Panc1 (cell line): ENCODE measurements around the gene FHIT. TPM values are rescaled to one million over a fixed set of nuclear protein-coding genes. Genes with fewer than 3 reads are reported as not detected.

ENCODE experiments used
- ATAC-seq: fragments of 200-7000 bp; cut with Tn5 transposase; 2 replicates; pipeline ENCODE4 v1.9.1; 2020; ENCODE audit warnings: mild to moderate bottlenecking, moderate library complexity
- BruUV-seq: library from RNA; stranded (reverse); fragments of 400-500 nt; replicated peaks from 2 replicates; lab custom pipeline; 2021; lab: Mats Ljungman, UMichigan
- CTCF ChIA-PET: fragments of 300-600 bp; sonication (Branson Sonifier 250); formaldehyde crosslinking; loops from one replicate; lab custom pipeline; 2022; ENCODE audit warnings: antibody characterized with exemption; lab: Charles Lee
- POLR2A ChIA-PET: fragments of 300-600 bp; sonication (Branson Sonifier 250); formaldehyde crosslinking; loops from one replicate; lab custom pipeline; 2022; ENCODE audit warnings: antibody characterized with exemption; lab: Charles Lee
- DNase-seq: peaks from one replicate; pipeline ENCODE4 v3.0.0-alpha.2; 2010; ENCODE audit warnings: low read depth, low spot score
- H3K27ac ChIP-seq: 2 replicates; pipeline ENCODE4 v1.5.1; 2011; ENCODE audit warnings: mild to moderate bottlenecking, low read length, inconsistent platforms
- H3K27me3 ChIP-seq: fragments of 200-500 bp; sonication (Bioruptor generic); 2 replicates; pipeline ENCODE4 v1.6.0; 2014; ENCODE audit warnings: low read length, inconsistent platforms; ENCODE audit not compliant: control insufficient read depth, insufficient read depth
- H3K36me3 ChIP-seq: fragments of 200-500 bp; sonication (Bioruptor generic); 2 replicates; pipeline ENCODE4 v1.5.1; 2014; ENCODE audit warnings: inconsistent platforms, mild to moderate bottlenecking, low read length, moderate library complexity; ENCODE audit not compliant: control insufficient read depth, insufficient read depth
- H3K4me1 ChIP-seq: 2 replicates; pipeline ENCODE4 v1.5.1; 2011; ENCODE audit warnings: inconsistent platforms, mild to moderate bottlenecking, low read length, moderate library complexity; ENCODE audit not compliant: control insufficient read depth, insufficient read depth
- H3K4me3 ChIP-seq, 2 experiments: 2 replicates each; pipeline ENCODE4 v1.5.1; 2011 to 2012; ENCODE audit warnings: low read depth in 2 of 2, low read length in 2 of 2, mild to moderate bottlenecking in 2 of 2, inconsistent platforms in 1 of 2, moderate library complexity in 1 of 2
- H3K9me3 ChIP-seq: fragments of 200-500 bp; sonication (Bioruptor generic); 2 replicates; pipeline ENCODE4 v1.5.1; 2014; ENCODE audit warnings: low read depth, mild to moderate bottlenecking, inconsistent platforms, low read length, moderate library complexity; ENCODE audit not compliant: control insufficient read depth, insufficient read depth
- POLR2AphosphoS5 ChIP-seq: IDR thresholded peaks from 2 replicates; pipeline ENCODE4 v1.6.1; 2012; ENCODE audit warnings: mild to moderate bottlenecking, low read depth, low read length, moderate library complexity
- SIN3A ChIP-seq: IDR thresholded peaks from 2 replicates; pipeline ENCODE4 v1.6.1; 2012; ENCODE audit warnings: low read depth, mild to moderate bottlenecking, low read length, moderate library complexity, borderline replicate concordance; ENCODE audit not compliant: insufficient read depth
- TCF7L2 ChIP-seq: IDR thresholded peaks from 2 replicates; pipeline ENCODE4 v1.6.1; 2011; ENCODE audit warnings: mild to moderate bottlenecking, low read depth, low read length, inconsistent platforms
- in situ Hi-C: cut with HindIII; loops from 2 replicates; pipeline ENCODE4 v1.10.0; 2016; ENCODE audit warnings: low sequenced_read_pairs, low pct_unique_long_range_greater_than_20kb
- intact Hi-C: fragments of 100-400 bp; cut with micrococcal nuclease; formaldehyde crosslinking; loops from one replicate; pipeline ENCODE4 v1.10.0; 2022; ENCODE audit not compliant: unreplicated experiment
- total RNA-seq: library from RNA; stranded (reverse); gene quantifications from one replicate; pipeline ENCODE4 v1.2.1, GENCODE V29; 2021; ENCODE audit not compliant: unreplicated experiment
- TF ChIP-seq, protein P1 (sequence below), 2 experiments: IDR thresholded peaks; 2 replicates each; pipeline ENCODE4 v1.6.1; 2011 to 2012; ENCODE audit warnings: low read depth in 2 of 2, control low read depth in 1 of 2, low read length in 1 of 2, mild to moderate bottlenecking in 1 of 2, moderate library complexity in 1 of 2; ENCODE audit not compliant: insufficient read depth in 1 of 2
- TF ChIP-seq, protein P2 (sequence below): fragments of 450-650 bp; IDR thresholded peaks from 2 replicates; pipeline ENCODE4 v1.5.1; 2017; ENCODE audit warnings: mild to moderate bottlenecking

FHIT gene
- total RNA-seq, 1 experiment from 2014 or later = 2.2 TPM

DNA sequence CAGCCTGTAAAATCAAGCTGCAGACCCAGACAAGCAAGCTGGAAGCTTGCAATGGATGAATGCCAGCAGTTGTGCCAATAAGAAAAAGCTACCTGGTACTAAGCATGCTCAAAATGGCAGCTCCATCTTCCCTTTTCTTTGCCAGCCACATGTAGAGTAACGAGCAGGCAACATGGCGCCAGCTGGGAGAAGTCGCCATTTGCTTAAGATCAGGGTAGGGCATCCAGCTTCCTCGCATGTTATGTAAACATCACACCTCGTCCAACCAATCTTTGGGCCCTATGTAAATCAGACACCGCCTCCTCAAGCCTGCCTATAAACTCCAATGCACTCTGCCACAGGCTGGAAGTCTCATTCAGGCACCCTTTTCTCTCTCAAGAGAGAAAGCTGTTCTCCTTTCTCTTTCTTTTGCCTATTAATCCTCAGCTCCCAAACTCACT lies 973.9 kb downstream of the FHIT start:
- ATAC-seq = no peak

DNA sequence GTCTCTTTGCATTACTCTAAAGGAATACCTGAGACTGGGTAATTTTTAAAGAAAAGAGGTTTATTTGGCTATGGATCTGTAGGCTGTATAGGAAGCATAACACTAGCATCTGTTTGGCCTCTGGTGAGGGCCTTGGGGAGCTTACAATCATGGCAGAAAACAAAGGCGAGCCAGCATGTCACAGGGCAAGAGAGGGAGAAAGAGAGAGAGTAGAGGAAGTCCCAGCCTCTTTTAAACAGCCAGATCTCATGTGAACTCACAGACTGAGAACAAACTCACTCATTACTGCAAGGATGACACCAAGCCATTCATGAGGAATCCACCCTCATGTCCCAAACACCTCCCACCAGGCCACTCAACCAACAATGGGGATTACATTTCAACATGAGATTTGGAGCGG lies 974.6 kb downstream of the FHIT start:
- no TSS peak for BruUV-seq
- Histone ChIP-seq H3K4me3 (no peak overlapping the region), H3K9me3 (no peaks in the 10 kb centered on the region), H3K27me3 (no peaks in the 10 kb centered on the region), H3K27ac (no peak overlapping the region), H3K4me1 (no peaks in the 10 kb centered on the region), H3K36me3 (no peaks in the 10 kb centered on the region)
- no peak for TF ChIP-seq SIN3A
- TF ChIP-seq TCF7L2 = no peak
- TF ChIP-seq POLR2AphosphoS5 = no peak
- ATAC-seq = no peak
- intact Hi-C loops (no loop called here), in situ Hi-C loops (no loop called here)
- POLR2A ChIA-PET = no interaction called here
- no peak for DNase-seq
- CTCF ChIA-PET = no interaction called here

More for the DNA sequence above, 973.9 kb downstream of the FHIT start:
- Histone ChIP-seq H3K27me3 (no peaks in the 10 kb centered on the region), H3K4me3 (no peak overlapping the region), H3K27ac (no peak overlapping the region), H3K9me3 (no peaks in the 10 kb centered on the region), H3K4me1 (no peaks in the 10 kb centered on the region), H3K36me3 (no peaks in the 10 kb centered on the region)
- intact Hi-C loops = no loop called here
- no TSS peak for BruUV-seq
- POLR2A ChIA-PET = no interaction called here
- DNase-seq = no peak
- TF ChIP-seq, protein P1, sequence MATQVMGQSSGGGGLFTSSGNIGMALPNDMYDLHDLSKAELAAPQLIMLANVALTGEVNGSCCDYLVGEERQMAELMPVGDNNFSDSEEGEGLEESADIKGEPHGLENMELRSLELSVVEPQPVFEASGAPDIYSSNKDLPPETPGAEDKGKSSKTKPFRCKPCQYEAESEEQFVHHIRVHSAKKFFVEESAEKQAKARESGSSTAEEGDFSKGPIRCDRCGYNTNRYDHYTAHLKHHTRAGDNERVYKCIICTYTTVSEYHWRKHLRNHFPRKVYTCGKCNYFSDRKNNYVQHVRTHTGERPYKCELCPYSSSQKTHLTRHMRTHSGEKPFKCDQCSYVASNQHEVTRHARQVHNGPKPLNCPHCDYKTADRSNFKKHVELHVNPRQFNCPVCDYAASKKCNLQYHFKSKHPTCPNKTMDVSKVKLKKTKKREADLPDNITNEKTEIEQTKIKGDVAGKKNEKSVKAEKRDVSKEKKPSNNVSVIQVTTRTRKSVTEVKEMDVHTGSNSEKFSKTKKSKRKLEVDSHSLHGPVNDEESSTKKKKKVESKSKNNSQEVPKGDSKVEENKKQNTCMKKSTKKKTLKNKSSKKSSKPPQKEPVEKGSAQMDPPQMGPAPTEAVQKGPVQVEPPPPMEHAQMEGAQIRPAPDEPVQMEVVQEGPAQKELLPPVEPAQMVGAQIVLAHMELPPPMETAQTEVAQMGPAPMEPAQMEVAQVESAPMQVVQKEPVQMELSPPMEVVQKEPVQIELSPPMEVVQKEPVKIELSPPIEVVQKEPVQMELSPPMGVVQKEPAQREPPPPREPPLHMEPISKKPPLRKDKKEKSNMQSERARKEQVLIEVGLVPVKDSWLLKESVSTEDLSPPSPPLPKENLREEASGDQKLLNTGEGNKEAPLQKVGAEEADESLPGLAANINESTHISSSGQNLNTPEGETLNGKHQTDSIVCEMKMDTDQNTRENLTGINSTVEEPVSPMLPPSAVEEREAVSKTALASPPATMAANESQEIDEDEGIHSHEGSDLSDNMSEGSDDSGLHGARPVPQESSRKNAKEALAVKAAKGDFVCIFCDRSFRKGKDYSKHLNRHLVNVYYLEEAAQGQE (IDR thresholded peaks at IDR 0.05; ENCODE audit: insufficient read depth in 1 of 2, low read depth in 2 of 2, low read length in 1 of 2) = no peak
- TF ChIP-seq SIN3A (no peak), POLR2AphosphoS5 (no peak), TCF7L2 (no peak)
- TF ChIP-seq, protein P2, sequence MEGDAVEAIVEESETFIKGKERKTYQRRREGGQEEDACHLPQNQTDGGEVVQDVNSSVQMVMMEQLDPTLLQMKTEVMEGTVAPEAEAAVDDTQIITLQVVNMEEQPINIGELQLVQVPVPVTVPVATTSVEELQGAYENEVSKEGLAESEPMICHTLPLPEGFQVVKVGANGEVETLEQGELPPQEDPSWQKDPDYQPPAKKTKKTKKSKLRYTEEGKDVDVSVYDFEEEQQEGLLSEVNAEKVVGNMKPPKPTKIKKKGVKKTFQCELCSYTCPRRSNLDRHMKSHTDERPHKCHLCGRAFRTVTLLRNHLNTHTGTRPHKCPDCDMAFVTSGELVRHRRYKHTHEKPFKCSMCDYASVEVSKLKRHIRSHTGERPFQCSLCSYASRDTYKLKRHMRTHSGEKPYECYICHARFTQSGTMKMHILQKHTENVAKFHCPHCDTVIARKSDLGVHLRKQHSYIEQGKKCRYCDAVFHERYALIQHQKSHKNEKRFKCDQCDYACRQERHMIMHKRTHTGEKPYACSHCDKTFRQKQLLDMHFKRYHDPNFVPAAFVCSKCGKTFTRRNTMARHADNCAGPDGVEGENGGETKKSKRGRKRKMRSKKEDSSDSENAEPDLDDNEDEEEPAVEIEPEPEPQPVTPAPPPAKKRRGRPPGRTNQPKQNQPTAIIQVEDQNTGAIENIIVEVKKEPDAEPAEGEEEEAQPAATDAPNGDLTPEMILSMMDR = no peak
- in situ Hi-C loops = no loop called here
- CTCF ChIA-PET = no interaction called here

DNA sequence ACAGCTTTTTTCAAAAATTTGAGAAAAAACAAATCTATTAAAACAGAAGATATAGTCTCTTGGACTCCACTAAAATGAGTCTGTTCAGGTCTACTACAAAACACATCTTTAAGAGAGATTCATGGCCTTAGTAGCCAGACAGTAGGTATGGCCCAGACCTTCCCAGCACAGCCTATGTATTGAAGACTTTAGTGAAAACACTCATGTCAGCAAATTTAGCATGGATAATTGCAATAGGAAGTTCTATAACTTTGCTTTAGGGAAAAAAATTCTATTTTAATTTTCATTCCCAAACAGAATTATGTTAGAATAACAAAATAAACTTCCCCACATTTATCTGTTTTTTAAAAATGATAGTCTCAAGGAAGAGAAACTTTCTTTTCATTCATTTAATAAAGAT lies 976.6 kb downstream of the FHIT start:
- in situ Hi-C loops = no loop called here
- POLR2A ChIA-PET = no interaction called here
- no TSS peak for BruUV-seq

More for the DNA sequence above, 976.6 kb downstream of the FHIT start:
- no peaks in the 10 kb centered on the region for H3K4me1 ChIP-seq
- TF ChIP-seq POLR2AphosphoS5 = no peak
- TF ChIP-seq, protein P1 (IDR thresholded peaks at IDR 0.05; ENCODE audit: insufficient read depth in 1 of 2, low read depth in 2 of 2, low read length in 1 of 2) = no peak
- no peak for TF ChIP-seq SIN3A
- no peak for TF ChIP-seq TCF7L2
- TF ChIP-seq, protein P2 = no peak
- CTCF ChIA-PET = no interaction called here
- ATAC-seq = no peak
- H3K27ac ChIP-seq = no peak overlapping the region
- intact Hi-C loops = no loop called here
- no peaks in the 10 kb centered on the region for H3K9me3 ChIP-seq
- no peaks in the 10 kb centered on the region for H3K36me3 ChIP-seq
- no peaks in the 10 kb centered on the region for H3K27me3 ChIP-seq
- no peak overlapping the region for H3K4me3 ChIP-seq
- no peak for DNase-seq
